Thoracic aorta (tissue), 2 donors: ENCODE measurements around the gene NKAIN2. TPM values are rescaled to one million over a fixed set of nuclear protein-coding genes. Genes with fewer than 3 reads are reported as not detected.
"Not testable (repeated sequence)": the region's sequence is repeated elsewhere in the genome, so short reads cannot be mapped to it uniquely, and the experiment has no call there.

Experiments used
- ATAC-seq: fragments of 150-250 bp; one replicate; pipeline ENCODE4 v1.8.0; 2017; ENCODE audit warnings: low read depth; ENCODE audit not compliant: insufficient number of reproducible peaks, low FRiP score
- DNase-seq: peaks from one replicate; pipeline ENCODE4 v3.0.0-alpha.2; 2020; ENCODE audit warnings: low spot score
- H3K27ac ChIP-seq, 2 donors: fragments of 200-600 bp; sonication (generic); 1 replicate in 1 of 2; 2 replicates in 1 of 2; pipeline ENCODE4 v1.5.1; 2016; ENCODE audit warnings: mild to moderate bottlenecking in 2 of 2, moderate library complexity in 2 of 2
- H3K27me3 ChIP-seq: fragments of 200-600 bp; sonication (generic); replicated peaks from 2 replicates; pipeline ENCODE4 v1.6.0; 2016; ENCODE audit warnings: mild to moderate bottlenecking; ENCODE audit not compliant: insufficient read depth
- H3K36me3 ChIP-seq: fragments of 200-600 bp; sonication (generic); one replicate; pipeline ENCODE4 v1.5.1; 2016
- H3K4me1 ChIP-seq, 2 donors: fragments of 200-600 bp; sonication (generic); 1 replicate in 1 of 2; 2 replicates in 1 of 2; pipeline versions ENCODE4 v1.5.1 to v1.6.0; 2016; ENCODE audit warnings: low read depth in 2 of 2, mild to moderate bottlenecking in 1 of 2; ENCODE audit not compliant: control insufficient read depth in 1 of 2
- H3K4me3 ChIP-seq: fragments of 200-600 bp; sonication (generic); 2 replicates; pipeline ENCODE4 v1.5.1; 2016; ENCODE audit warnings: mild to moderate bottlenecking
- H3K9me3 ChIP-seq: fragments of 200-600 bp; sonication (generic); 2 replicates; pipeline ENCODE4 v1.5.1; 2016
- total RNA-seq, 2 donors: library from RNA; depleted of rRNA; stranded (reverse); fragments of >200 nt; gene quantifications; one replicate each; pipeline versions ENCODE4 v1.1.0 to v1.2.3, GENCODE V29; 2016
- TF ChIP-seq, protein P1 (sequence below): fragments of 200-600 bp; sonication (generic); IDR thresholded peaks from one replicate; pipeline ENCODE4 v1.5.1; 2019; ENCODE audit warnings: antibody characterized with exemption

NKAIN2 gene
- total RNA-seq, 2 donors from 2014 or later: 0.28 TPM; not detected in 1

DNA sequence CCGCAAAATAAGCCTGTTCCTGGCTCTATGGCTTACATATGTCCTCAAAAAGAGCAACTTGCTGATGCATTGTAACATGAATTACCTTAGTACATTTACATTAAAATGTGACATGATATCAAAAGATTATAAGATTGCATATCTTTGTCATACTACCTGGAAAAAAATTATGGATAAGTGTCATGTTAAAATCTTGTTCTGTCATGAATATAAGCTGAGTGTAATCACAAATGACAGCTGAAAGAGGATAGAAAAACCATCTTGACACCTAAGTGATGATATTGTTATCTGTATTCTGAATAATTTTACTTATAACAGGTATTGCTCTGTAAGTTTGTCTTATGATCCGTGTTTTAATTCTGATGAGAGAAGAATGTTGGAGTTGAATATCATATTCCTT is 655.6 kb downstream of the NKAIN2 start:
- H3K4me3 ChIP-seq: no peak overlapping the region
- H3K27me3 ChIP-seq: no peaks in the 10 kb centered on the region
- H3K36me3 ChIP-seq: no peaks in the 10 kb centered on the region
- ATAC-seq (no peak), DNase-seq (no peak)
- H3K27ac ChIP-seq: no peak overlapping the region
- no peaks in the 10 kb centered on the region for H3K4me1 ChIP-seq
- no peaks in the 10 kb centered on the region for H3K9me3 ChIP-seq
- TF ChIP-seq, protein P1, sequence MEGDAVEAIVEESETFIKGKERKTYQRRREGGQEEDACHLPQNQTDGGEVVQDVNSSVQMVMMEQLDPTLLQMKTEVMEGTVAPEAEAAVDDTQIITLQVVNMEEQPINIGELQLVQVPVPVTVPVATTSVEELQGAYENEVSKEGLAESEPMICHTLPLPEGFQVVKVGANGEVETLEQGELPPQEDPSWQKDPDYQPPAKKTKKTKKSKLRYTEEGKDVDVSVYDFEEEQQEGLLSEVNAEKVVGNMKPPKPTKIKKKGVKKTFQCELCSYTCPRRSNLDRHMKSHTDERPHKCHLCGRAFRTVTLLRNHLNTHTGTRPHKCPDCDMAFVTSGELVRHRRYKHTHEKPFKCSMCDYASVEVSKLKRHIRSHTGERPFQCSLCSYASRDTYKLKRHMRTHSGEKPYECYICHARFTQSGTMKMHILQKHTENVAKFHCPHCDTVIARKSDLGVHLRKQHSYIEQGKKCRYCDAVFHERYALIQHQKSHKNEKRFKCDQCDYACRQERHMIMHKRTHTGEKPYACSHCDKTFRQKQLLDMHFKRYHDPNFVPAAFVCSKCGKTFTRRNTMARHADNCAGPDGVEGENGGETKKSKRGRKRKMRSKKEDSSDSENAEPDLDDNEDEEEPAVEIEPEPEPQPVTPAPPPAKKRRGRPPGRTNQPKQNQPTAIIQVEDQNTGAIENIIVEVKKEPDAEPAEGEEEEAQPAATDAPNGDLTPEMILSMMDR: no peak

DNA sequence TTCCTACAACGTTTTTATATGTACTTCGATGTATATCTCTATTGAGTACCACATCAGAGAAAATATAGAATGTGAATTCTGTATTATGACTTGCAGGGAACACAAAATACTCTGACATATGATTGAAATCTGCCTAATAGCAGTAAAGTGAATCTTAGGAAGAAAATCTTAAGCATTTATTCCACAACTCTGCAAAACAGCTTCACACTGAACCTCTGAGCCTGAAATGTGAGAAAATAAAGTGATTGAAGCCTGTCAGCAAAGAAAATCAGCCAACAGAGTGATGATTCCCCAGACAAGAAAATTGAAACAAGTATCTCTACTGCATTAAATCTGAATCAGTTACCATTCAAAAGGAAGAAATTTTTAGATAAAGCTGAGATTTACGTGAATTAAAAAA is 659.1 kb downstream of the NKAIN2 start:
- Histone ChIP-seq H3K4me1 (no peaks in the 10 kb centered on the region), H3K4me3 (no peak overlapping the region), H3K9me3 (peaks cover 3% of the 10 kb centered on the region)

DNA sequence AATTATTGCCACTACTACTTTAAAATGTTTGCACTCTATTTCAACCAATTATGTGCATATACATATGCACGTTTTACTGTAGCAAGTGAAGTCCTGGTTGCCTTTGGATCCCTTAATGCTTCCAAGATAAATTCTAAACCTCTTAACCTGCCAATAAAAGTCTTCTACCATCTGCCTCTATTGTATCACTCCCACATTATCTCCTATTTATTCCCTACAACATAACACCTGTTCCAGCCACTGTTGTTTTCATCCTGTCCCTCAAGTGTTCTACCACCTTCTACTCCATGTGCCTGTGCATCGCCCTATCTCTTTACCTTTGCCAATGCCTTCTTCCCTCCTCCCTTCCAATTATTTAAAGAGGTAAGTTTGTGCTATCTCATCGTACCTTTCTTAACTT is 659.6 kb downstream of the NKAIN2 start:
- Histone ChIP-seq H3K36me3 (no peaks in the 10 kb centered on the region), H3K4me1 (no peaks in the 10 kb centered on the region), H3K4me3 (no peak overlapping the region), H3K27ac (no peak overlapping the region), H3K9me3 (peaks cover 3% of the 10 kb centered on the region), H3K27me3 (no peaks in the 10 kb centered on the region)
- DNase-seq: no peak
- ATAC-seq: no peak
- TF ChIP-seq, protein P1: no peak

More for the DNA sequence above, 659.1 kb downstream of the NKAIN2 start:
- no peak overlapping the region for H3K27ac ChIP-seq
- DNase-seq (no peak), ATAC-seq (no peak)
- no peaks in the 10 kb centered on the region for H3K36me3 ChIP-seq
- H3K27me3 ChIP-seq: no peaks in the 10 kb centered on the region
- TF ChIP-seq, protein P1: no peak

DNA sequence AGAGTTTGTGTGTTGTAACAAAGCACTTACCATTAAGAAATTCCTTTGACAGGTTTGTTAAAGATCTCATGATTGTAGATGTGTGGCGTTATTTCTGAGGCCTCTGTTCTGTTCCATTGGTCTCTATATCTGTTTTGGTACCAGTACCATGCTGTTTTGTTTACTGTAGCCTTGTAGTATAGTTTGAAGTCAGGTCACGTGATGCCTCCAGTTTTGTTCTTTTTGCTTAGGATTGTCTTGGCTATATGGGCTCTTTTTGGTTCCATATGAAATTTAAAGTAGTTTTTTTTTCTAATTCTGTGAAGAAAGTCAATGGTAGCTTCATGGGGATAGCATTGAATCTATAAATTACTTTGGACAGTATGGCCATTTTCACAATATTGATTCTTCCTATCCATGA is 660.9 kb downstream of the NKAIN2 start:
- not testable (repeated sequence) for H3K4me1 ChIP-seq, H3K27me3 ChIP-seq, DNase-seq, H3K36me3 ChIP-seq, H3K4me3 ChIP-seq, ATAC-seq, H3K9me3 ChIP-seq, H3K27ac ChIP-seq

DNA sequence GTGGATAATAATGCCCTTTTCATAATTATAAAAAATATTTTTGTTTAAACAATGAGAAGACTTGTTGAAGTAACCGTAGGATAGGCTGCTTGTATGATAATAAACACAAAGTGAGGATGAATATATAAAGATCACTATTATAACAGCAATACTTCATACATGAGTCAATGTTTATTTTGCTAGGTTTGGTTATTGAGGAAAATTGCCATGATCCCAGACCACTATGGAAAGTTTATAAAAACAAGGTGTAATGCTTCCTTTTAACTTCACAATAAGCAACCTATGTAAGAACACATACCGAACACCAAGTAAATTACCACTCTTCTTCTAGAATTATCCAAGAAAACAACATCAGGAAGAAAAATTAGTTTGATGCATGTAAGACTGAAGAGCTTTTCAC is 663.3 kb downstream of the NKAIN2 start:
- H3K27ac ChIP-seq: no peak overlapping the region
- TF ChIP-seq, protein P1: no peak
- DNase-seq (no peak), ATAC-seq (no peak)
- no peaks in the 10 kb centered on the region for H3K36me3 ChIP-seq
- no peak overlapping the region for H3K4me3 ChIP-seq
- no peaks in the 10 kb centered on the region for H3K4me1 ChIP-seq
- peaks cover 3% of the 10 kb centered on the region for H3K9me3 ChIP-seq
- H3K27me3 ChIP-seq: no peaks in the 10 kb centered on the region

DNA sequence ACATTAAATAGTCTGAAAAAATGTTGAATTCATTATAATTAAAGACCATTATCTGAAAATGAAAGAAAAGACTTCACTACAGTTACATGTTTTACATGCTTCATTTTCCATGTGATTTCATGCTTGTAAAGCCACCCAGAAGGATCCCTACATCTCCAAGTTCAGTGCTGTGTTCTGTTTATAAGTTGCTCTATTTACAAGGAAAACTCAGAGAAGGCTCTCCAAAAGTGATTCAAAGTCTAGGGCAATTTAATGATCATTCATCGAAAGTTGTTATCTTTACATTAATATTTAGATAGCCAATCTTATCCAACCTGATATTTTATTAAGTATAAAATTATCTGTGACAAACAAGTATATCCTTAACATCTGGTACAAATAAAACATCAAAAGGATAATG is 663.7 kb downstream of the NKAIN2 start:
- no peak for ATAC-seq
- TF ChIP-seq, protein P1: no peak
- Histone ChIP-seq H3K4me1 (no peaks in the 10 kb centered on the region), H3K4me3 (no peak overlapping the region), H3K36me3 (no peaks in the 10 kb centered on the region), H3K9me3 (peaks cover 3% of the 10 kb centered on the region), H3K27me3 (no peaks in the 10 kb centered on the region), H3K27ac (no peak overlapping the region)
- no peak for DNase-seq
